ENCODE results near the gene NT5C3A. TPM values are rescaled to one million over a fixed set of nuclear protein-coding genes. Genes with fewer than 3 reads are reported as not detected.
A peak's percentile ranks its signal among the peaks of the same experiment; 100 is the strongest.

The NT5C3A gene
- total RNA-seq, 2 donors from 2014 or later = 20.4 to 26.5 TPM

GRCh38 chr7:33061282-33061937 is 1.2 kb downstream of the NT5C3A start:
- ATAC-seq = no peak
- intact Hi-C loops (cut with DNase I) = no loop called here

GRCh38 chr7:33059635-33060034 is 2.9 kb downstream of the NT5C3A start:
- intact Hi-C loops (cut with DNase I) = loop anchor here (10.0 kb wide), 1 partner anchor 115 kb away; no protein-coding TSS in a partner anchor
- Histone ChIP-seq H3K4me3 (no peak overlapping the region), H3K27me3 (no peaks in the 10 kb centered on the region), H3K4me1 (peaks cover 36% of the 10 kb centered on the region), H3K9me3 (no peaks in the 10 kb centered on the region), H3K36me3 (replicated peaks in 1 of 2; ENCODE audit: insufficient read depth in 1 of 2, low read depth in 2 of 2) (no peaks in the 10 kb centered on the region), H3K27ac (no peak overlapping the region)
- WGBS, 2 donors = 43 to 75% methylated on average over 4 of the region's 4 CpGs
- TF ChIP-seq POLR2A (IDR thresholded peaks at IDR 0.05) (no peak), CTCF (IDR thresholded peaks at IDR 0.05) (no peak)
- no peak for DNase-seq
- ATAC-seq = no peak

More at GRCh38 chr7:33061282-33061937, 1.2 kb downstream of the NT5C3A start:
- Histone ChIP-seq H3K36me3 (replicated peaks in 1 of 2; ENCODE audit: insufficient read depth in 1 of 2, low read depth in 2 of 2) (no peaks in the 10 kb centered on the region), H3K27me3 (no peaks in the 10 kb centered on the region), H3K4me3 (peak overlapping the region; percentile 79 to 98), H3K9me3 (peaks cover 0 to 3% (median 0%) of the 10 kb centered on the region in 3 donors), H3K27ac (peak overlapping the region in 3 of 4 donors; percentile 87 to 91 (median 88)), H3K4me1 (peaks cover 23% of the 10 kb centered on the region)
- TF ChIP-seq CTCF (IDR thresholded peaks at IDR 0.05) (no peak), POLR2A (IDR thresholded peaks at IDR 0.05) (no peak)
- no peak for DNase-seq
- WGBS, 2 donors = 10 to 16% methylated on average over 8 of the region's 8 CpGs

GRCh38 chr7:33055158-33055557 is 7.4 kb downstream of the NT5C3A start:
- Histone ChIP-seq H3K4me3 (no peak overlapping the region), H3K27ac (peak overlapping the region in 2 of 4 donors; percentile 15 to 17), H3K36me3 (replicated peaks in 1 of 2; ENCODE audit: insufficient read depth in 1 of 2, low read depth in 2 of 2) (no peaks in the 10 kb centered on the region), H3K9me3 (no peaks in the 10 kb centered on the region), H3K4me1 (peaks cover 32% of the 10 kb centered on the region), H3K27me3 (no peaks in the 10 kb centered on the region)
- TF ChIP-seq CTCF (IDR thresholded peaks at IDR 0.05) (no peak), POLR2A (IDR thresholded peaks at IDR 0.05) (no peak)
- WGBS, 2 donors = 78 to 84% methylated on average over 5 of the region's 5 CpGs
- ATAC-seq (peak; percentile 33), DNase-seq (no peak)
- intact Hi-C loops (cut with DNase I) = loop anchor here (10.0 kb wide), 1 partner anchor 110 kb away; no protein-coding TSS in a partner anchor

GRCh38 chr7:33054261-33054964 is 8.2 kb downstream of the NT5C3A start:
- Histone ChIP-seq H3K27me3 (no peaks in the 10 kb centered on the region), H3K4me1 (peaks cover 36% of the 10 kb centered on the region), H3K4me3 (no peak overlapping the region), H3K9me3 (no peaks in the 10 kb centered on the region), H3K27ac (peak overlapping the region in 2 of 4 donors; percentile 15 to 17), H3K36me3 (replicated peaks in 1 of 2; ENCODE audit: insufficient read depth in 1 of 2, low read depth in 2 of 2) (no peaks in the 10 kb centered on the region)
- no peak for DNase-seq
- WGBS, 2 donors = 82 to 94% methylated on average over 2 of the region's 2 CpGs
- ATAC-seq = no peak
- no peak for TF ChIP-seq CTCF (IDR thresholded peaks at IDR 0.05)
- no peak for TF ChIP-seq POLR2A (IDR thresholded peaks at IDR 0.05)
- intact Hi-C loops (cut with DNase I) = loop anchor here (10.0 kb wide), 1 partner anchor 110 kb away; no protein-coding TSS in a partner anchor

Data from body of pancreas (tissue), 4 donors.